DMS 273 treated with DMSO at 0.1 percent for 48 hours (cell line): ENCODE results near the gene STAC2.
"Not testable (repeated sequence)": the region's sequence is repeated elsewhere in the genome, so short reads cannot be mapped to it uniquely, and the experiment has no call there.

Experiments
- DNase-seq: peaks from one replicate; lab custom pipeline; 2025; lab: John Stamatoyannopoulos, UW

The STAC2 gene

GRCh38 chr17:39225308-39225958 lies at the start of gene STAC2:
Gene STAC2, minus strand, starts transcription at chr17:39225945. Its CDS starts 443 bp downstream, at chr17:39225502.
- DNase-seq: no peak

- DNase-seq: no peak
These were observed 45.8 kb upstream of the STAC2 start for GRCh38 chr17:39271546-39271945.

- DNase-seq: no peak
These were observed 45.2 kb upstream of the STAC2 start for GRCh38 chr17:39270923-39271322.

- no peak for DNase-seq
These were observed 38.4 kb upstream of the STAC2 start for GRCh38 chr17:39264119-39264518.

- DNase-seq: no peak
These were observed 35.5 kb upstream of the STAC2 start for GRCh38 chr17:39261286-39261685.

- DNase-seq: no peak
These were observed 27.2 kb upstream of the STAC2 start for GRCh38 chr17:39252788-39253460.

GRCh38 chr17:39251997-39252396 lies 26.3 kb upstream of the STAC2 start:
- no peak for DNase-seq

- not testable (repeated sequence) for DNase-seq
These were observed 24.3 kb upstream of the STAC2 start for GRCh38 chr17:39250076-39250475.

- DNase-seq: no peak
These were observed 20.5 kb upstream of the STAC2 start for GRCh38 chr17:39246274-39246673.

GRCh38 chr17:39244600-39245570 lies 19.1 kb upstream of the STAC2 start:
- DNase-seq: peak; percentile 43

- DNase-seq: no peak
These were observed 18.4 kb upstream of the STAC2 start for GRCh38 chr17:39244016-39244599.

GRCh38 chr17:39243155-39243554 lies 17.4 kb upstream of the STAC2 start:
- no peak for DNase-seq

GRCh38 chr17:39240631-39241030 lies 14.9 kb upstream of the STAC2 start:
- DNase-seq: no peak

- no peak for DNase-seq
These were observed 14.0 kb upstream of the STAC2 start for GRCh38 chr17:39239640-39240314.

GRCh38 chr17:39238311-39238972 lies 12.7 kb upstream of the STAC2 start:
- DNase-seq: no peak

- no peak for DNase-seq
These were observed 11.8 kb upstream of the STAC2 start for GRCh38 chr17:39237586-39237985.

GRCh38 chr17:39236981-39237441 lies 11.3 kb upstream of the STAC2 start:
- DNase-seq: no peak

- DNase-seq: no peak
These were observed 10.7 kb upstream of the STAC2 start for GRCh38 chr17:39236450-39236927.

GRCh38 chr17:39235555-39236449 lies 10.1 kb upstream of the STAC2 start:
- peak; percentile 96 for DNase-seq
